Body of pancreas (tissue), 4 donors: ENCODE data around the gene LTBP2.

Experiments
- CTCF ChIP-seq, 7 experiments: fragments of 450-650 bp in 4 of 7; fragments of 200-600 bp in 3 of 7; sonication (generic) in 3 of 7; IDR thresholded peaks; one replicate each; pipeline ENCODE4 v1.5.1; 2016 to 2019; ENCODE audit warnings: antibody characterized with exemption in 7 of 7
- POLR2A ChIP-seq, 3 donors: fragments of 450-650 bp; IDR thresholded peaks; one replicate each; pipeline ENCODE4 v1.6.1; 2016; ENCODE audit warnings: antibody characterized with exemption in 3 of 3, mild to moderate bottlenecking in 2 of 3

- TF ChIP-seq CTCF (IDR thresholded peaks at IDR 0.05) (no peak), POLR2A (IDR thresholded peaks at IDR 0.05) (no peak)
These were observed 70.8 kb downstream of the LTBP2 start for GRCh38 chr14:74541225-74541624.
